ENCODE results near the gene CPT1A.
A peak's percentile ranks its signal among the peaks of the same experiment; 100 is the strongest.

Gene CPT1A

DNA sequence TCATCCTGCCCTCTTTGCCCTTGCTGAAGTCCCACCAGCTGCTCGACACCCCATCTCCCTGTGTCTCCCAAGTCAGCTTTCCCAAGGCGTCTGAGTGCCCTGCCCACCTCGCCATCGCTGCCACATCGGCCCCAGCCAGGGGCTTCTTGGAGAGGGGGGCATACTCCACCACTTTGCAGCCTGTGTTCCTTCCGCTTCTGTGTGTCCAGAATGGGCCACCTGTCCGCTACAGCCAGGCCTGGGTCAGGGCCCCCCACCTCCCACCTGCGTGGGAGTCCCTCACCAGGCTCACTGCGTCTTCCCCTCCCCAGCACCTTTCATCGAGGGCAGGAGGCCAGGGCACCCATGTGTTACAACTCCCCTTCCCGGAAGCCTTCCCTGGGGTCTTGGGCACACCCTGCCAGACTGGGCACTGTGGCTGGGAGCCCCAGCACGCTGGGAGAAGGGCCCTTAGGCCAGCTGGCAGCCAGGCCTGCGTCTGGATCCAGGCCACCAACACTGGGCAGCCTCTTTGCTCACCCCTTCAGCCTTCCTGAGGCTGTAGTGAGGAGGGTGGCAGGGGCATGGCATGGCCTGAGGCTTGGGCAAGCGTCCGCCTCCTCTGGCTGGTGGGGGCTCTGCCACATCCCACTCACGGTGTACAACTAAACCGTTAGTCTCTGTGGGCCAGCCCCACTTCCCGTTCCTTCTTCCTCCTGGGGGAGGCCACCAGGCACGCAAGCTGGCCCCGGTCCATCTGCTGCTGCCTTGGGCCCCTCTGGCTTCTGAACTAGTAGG, 13.4 kb downstream of the CPT1A start:
- no peak for DNase-seq

- no peak for DNase-seq
These were observed 14.0 kb downstream of the CPT1A start for GRCh38 chr11:68827733-68828132.

- DNase-seq: no peak
These were observed 15.0 kb downstream of the CPT1A start for GRCh38 chr11:68826726-68827125.

DNA sequence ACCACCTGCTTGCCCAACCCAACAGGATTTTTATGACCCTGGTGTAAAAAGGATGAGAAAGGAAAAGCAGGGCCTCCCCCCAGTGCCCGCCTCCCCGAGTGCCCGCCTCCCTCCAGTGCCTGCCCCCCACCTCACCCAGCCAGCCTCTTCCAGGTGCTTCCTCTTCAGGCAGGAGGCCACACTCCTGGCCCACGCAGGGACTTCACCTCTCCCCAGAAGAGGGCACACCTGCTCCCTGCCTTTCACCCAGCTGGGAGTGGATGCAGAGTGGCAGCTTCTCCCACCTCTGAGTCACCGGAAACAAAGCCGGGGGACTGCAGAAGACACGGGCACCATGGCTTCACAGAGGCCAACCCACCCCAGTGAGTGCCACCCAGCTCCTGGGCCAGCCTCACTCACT, 16.1 kb downstream of the CPT1A start:
- DNase-seq: peak; percentile 55

DNA sequence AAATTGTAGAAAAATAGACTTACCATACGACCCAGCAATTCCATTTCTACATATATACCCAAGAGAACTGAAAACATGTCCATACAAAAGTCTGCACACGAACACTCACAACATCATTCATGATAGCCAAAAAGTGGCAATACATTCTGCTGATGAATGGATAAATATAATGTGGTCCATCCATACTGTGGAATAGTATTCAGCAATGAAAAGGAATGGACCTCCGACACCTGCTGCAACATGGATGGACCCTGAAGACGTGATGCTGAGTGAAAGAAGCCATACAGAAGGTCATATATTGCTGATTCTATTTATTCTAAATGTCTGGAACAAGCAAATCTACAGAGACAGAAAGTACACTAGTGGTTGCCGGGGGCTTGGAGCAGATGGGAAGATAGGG, 19.2 kb downstream of the CPT1A start:
- DNase-seq: no peak

DNA sequence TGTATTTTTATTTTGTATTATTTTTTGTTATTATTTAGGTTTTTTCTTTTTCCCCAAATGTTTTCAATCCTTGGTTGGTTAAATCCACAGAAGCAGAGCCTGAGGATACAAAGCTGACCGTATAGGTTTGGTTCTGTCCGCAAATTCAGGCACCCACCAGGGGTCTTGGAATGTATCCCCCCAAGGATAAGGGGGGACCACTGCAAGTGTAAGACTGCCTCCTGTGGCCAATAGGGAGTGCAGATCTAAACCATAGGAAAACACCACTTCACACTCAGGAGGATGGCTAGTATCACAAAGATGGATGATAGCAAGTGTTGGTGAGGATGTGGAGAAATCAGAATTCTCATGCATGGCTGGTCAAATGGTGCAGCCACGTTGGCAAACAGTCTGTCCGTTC, 20.0 kb downstream of the CPT1A start:
- DNase-seq: no peak

DNA sequence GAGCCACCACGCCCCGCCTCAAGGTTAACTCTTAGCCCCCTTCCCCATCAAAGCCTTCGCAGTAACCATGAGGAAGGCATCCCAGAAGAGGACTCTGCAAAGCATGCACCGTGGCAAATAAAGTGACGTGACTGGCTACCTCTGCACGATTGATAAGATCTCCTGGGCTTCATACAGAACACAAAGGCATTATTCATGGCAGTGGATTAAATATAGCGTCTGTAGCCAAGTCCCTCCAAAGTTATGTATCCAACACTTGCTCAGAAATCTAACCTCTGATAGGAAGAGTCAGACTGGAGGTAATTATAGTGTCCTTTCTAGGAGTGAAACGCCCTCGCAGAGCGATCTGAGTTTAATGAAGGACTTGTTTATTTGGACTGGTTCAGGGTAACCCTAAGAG, 22.4 kb downstream of the CPT1A start:
- no peak for DNase-seq

- DNase-seq: no peak
These were observed 23.5 kb downstream of the CPT1A start for GRCh38 chr11:68818181-68818580.

GRCh38 chr11:68817554-68817953, 24.2 kb downstream of the CPT1A start:
- DNase-seq: no peak

GRCh38 chr11:68816917-68817419, 24.7 kb downstream of the CPT1A start:
- peak; percentile 58 for DNase-seq

GRCh38 chr11:68816251-68816776, 25.4 kb downstream of the CPT1A start:
- no peak for DNase-seq

DNA sequence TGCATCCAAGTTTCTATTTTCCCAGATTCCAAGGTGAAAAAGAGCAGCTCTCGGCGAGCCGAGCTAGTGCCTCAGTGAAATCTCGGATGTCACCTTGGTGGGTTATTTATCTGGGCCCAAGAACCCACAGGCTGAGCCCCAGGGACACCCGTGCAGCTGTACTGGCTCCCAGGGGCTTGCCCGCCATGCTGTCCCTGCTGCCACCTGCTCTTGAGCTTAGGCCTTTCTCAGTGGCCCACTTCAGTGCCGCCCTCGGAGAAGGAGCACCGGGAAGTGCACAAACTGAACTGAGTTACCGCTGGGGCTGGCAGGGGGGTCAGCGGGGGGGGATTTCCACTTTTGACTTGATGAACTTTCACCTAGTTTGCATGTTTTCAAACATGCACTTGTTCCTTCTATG, 27.9 kb downstream of the CPT1A start:
- no peak for DNase-seq

GRCh38 chr11:68812526-68812925, 29.2 kb downstream of the CPT1A start:
- no peak for DNase-seq

DNA sequence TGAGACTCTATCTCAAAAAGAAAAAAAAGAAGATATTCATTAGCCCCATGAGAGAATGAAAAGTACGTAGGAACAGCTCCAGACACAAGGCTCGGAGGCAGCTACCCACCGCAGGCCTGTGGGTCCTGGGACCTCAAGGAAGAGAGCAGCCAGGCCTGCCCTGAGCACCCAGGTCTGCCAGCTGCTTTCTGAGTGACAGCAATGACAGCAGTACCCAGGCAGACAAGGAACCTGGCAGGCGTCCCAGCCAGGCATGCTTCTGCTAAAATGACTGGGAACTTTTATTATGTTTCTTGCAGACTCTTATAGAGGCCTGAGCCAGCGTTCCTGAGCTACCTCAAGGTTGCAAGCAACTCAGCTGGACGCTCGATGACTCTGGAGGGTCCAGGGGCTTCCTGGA, 31.6 kb downstream of the CPT1A start:
- DNase-seq: no peak

DNA sequence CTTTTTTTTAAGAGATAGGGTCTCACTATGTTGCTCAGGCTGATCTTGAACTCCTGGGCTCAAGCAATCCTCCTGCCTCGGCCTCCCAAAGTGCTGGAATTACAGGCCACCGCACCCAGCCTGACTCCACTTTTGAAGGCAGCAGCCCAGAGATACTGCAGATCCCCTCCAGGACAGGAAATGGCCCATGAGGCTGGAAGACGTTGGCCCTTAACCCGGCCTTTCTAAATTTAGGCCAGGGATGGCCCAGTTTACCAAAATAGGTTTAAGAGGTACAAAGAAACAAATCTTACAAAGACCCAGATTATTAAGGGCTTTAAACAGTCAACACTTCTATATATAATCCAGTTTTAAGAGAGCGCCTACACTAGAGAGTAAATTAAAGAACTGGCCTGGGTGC, 32.2 kb downstream of the CPT1A start:
- no peak for DNase-seq

GRCh38 chr11:68808787-68809186, 32.9 kb downstream of the CPT1A start:
- no peak for DNase-seq

DNA sequence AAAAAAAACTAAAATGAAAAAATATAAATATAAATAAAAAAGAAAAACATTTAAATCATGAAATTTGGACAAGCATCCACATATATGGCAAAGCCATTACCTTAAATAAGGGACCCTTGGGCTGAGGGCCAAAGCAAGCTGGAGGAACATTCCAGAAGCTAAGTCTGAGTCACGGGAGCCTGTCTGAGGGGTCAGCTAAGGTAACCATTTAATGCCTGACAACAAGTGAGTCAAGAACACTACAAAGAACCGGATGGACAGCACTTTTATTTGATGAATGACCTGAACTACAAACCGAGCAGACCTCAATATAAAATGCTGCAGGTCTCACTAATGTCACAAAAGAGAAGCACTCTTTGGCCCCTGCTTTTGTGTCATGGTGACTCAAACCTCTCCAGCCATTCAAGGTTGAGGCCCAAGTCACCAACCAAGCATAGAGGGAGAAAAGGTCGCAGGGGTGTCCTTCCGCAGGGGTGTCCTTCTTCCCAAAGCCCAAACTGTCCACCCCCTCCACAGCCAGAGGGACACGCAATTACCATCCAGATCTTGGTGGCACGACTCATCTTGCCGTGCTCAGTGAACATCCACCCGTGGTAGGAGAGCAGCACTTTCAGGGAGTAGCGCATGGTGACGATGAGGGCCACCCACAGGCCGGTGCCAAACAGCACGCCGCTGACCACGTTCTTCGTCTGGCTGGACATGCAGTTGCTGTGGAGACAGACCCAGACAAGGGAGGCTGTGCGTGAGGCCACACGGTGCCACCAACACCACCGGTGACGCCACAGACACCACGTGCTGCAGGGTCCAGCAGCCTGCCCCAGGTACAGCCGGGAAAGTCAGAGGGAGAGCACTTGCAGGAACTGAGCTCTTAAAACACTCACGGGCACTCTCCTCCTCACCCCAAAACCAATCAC, 34.5 kb downstream of the CPT1A start:
- no peak for DNase-seq

GRCh38 chr11:68804786-68805185, 36.9 kb downstream of the CPT1A start:
- no peak for DNase-seq

- no peak for DNase-seq
These were observed 38.0 kb downstream of the CPT1A start for GRCh38 chr11:68803766-68804165.

DNA sequence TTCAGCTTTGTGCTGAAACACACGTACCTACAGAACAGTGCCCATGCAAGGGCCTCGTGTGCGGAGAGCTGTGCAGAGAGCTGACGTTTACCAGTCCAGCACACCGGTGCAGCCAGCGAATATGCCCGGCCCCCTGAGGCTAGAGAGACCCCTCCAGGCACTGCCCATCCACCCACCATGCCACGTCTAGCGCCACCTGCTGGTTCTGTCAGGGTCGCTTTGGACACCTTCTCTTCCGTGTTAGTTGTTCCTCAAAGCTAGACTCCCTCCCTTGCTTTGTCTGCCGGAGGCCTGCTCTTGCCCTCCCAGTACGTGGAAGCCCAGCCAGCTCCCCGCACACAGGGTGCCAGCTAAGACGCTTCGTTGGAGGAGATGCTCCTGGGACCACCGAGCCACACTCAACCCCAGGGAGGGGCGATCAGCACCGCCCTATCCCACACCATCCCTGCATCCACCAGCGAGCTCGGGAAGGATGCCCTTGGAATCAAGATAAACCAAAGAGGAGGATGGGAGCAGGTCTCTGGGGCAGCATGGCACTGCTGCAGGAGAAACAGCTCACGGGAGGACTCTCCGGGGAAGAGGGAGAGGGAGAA, 43.4 kb downstream of the CPT1A start:
- peak; percentile 41 for DNase-seq

DNA sequence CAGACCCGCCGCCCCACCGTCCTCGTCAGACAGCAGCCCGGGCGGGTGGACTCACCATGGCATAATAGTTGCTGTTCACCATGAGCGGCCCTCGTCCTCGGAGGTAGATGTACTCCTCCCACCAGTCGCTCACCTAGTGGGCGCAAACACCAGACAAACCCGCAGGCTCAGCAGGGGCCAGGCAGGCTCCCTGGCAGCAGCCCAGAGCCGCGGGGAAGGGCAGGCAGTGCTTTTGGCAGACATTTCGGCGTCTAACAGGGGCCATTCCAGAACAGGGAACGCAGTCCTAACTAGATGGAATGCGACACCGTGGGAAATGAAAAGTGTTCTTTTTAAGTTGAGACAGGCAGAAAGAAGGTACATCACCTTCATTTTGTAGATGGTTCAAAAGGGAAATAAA, 44.9 kb downstream of the CPT1A start:
- DNase-seq: no peak

DNA sequence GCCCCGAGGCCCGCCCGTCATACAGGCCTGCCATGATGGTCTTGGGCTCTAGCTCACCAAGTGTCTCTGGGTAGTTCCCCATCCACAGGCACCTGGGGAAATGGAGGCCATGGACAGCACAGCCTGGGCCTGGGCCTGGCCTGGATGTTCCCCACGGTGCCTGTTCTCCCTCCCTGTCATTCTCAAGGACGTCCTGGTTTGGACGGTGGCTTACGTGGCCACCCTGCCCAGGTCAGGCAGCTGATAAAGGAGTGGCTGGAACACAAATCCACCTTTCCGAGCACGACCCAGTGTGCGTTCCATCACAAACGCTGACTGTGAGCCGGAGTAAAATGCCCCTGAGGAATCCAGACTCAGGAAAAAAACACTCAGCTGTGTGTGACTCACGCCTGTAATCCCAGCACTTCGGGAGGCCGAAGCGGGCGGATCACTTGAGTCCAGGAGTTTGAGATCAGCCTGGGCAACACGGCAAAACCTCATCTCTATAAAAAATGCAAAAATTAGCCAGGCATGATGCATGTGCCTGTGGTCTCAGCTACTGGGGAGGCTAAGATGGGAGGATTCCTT, 49.2 kb downstream of the CPT1A start:
- DNase-seq: no peak

- no peak for DNase-seq
These were observed 57.1 kb downstream of the CPT1A start for GRCh38 chr11:68784653-68785052.

Measured in CD4-positive, alpha-beta T cell treated with Interleukin-17A for 1 hour (primary cell).